IgD-negative memory B cell (primary cell): ENCODE results near the gene DAB1. TPM values are rescaled to one million over a fixed set of nuclear protein-coding genes. Genes with fewer than 3 reads are reported as not detected.
"Not testable (repeated sequence)": the region's sequence is repeated elsewhere in the genome, so short reads cannot be mapped to it uniquely, and the experiment has no call there.

Source experiments
- H3K27ac Mint-ChIP-seq, 3 donors: one replicate each; pipeline ENCODE4 v1.8.0; 2020 to 2022; ENCODE audit warnings: mild to moderate bottlenecking in 3 of 3, mixed read lengths in 3 of 3, moderate library complexity in 1 of 3
- H3K27me3 Mint-ChIP-seq: one replicate; pipeline ENCODE4 v1.8.0; 2021; ENCODE audit warnings: mixed read lengths
- H3K36me3 Mint-ChIP-seq: one replicate; pipeline ENCODE4 v1.8.0; 2020; ENCODE audit warnings: mild to moderate bottlenecking, mixed read lengths
- H3K4me1 Mint-ChIP-seq, 3 donors: one replicate each; pipeline ENCODE4 v1.8.0; 2020 to 2022; ENCODE audit warnings: mixed read lengths in 3 of 3, mild to moderate bottlenecking in 1 of 3
- H3K4me3 Mint-ChIP-seq, 4 donors: one replicate each; pipeline ENCODE4 v1.8.0; 2020 to 2022; ENCODE audit warnings: mild to moderate bottlenecking in 4 of 4, mixed read lengths in 4 of 4, moderate library complexity in 3 of 4
- H3K9me3 Mint-ChIP-seq, 3 donors: one replicate each; pipeline ENCODE4 v1.8.0; 2020 to 2021; ENCODE audit warnings: mixed read lengths in 3 of 3, mild to moderate bottlenecking in 1 of 3
- polyA plus RNA-seq: library from polyadenylated mRNA; unstranded; fragments of 300-500 nt; fragmentation: Illumina TruSeq; gene quantifications from one replicate; pipeline ENCODE4 v1.2.3, GENCODE V29; 2021

DAB1 gene
- polyA plus RNA-seq, 1 donor from 2014 or later = 0.08 TPM

- Mint-ChIP-seq H3K4me3 (no peak overlapping the region), H3K36me3 (no peaks in the 10 kb centered on the region), H3K9me3 (peaks cover 0 to 4% (median 0%) of the 10 kb centered on the region in 3 donors), H3K27ac (no peak overlapping the region), H3K27me3 (peaks cover 1% of the 10 kb centered on the region), H3K4me1 (no peaks in the 10 kb centered on the region)
These were observed 62.9 kb downstream of the DAB1 start for GRCh38 chr1:57360846-57361407.

GRCh38 chr1:57357462-57357861 lies 66.4 kb downstream of the DAB1 start:
- Mint-ChIP-seq H3K4me3 (peak overlapping the region in 1 of 4 donors; percentile 63), H3K27ac (no peak overlapping the region), H3K9me3 (peaks cover 2 to 11% (median 4%) of the 10 kb centered on the region in 3 donors), H3K36me3 (no peaks in the 10 kb centered on the region), H3K4me1 (no peaks in the 10 kb centered on the region), H3K27me3 (peaks cover 1% of the 10 kb centered on the region)

GRCh38 chr1:57353654-57354053 lies 70.2 kb downstream of the DAB1 start:
- H3K4me3 Mint-ChIP-seq = no peak overlapping the region
- H3K9me3 Mint-ChIP-seq = peaks cover 2 to 8% (median 4%) of the 10 kb centered on the region in 3 donors
- H3K27me3 Mint-ChIP-seq = peaks cover 4% of the 10 kb centered on the region
- H3K27ac Mint-ChIP-seq = no peak overlapping the region
- H3K36me3 Mint-ChIP-seq = no peaks in the 10 kb centered on the region
- H3K4me1 Mint-ChIP-seq = peaks cover 0 to 2% (median 0%) of the 10 kb centered on the region in 3 donors

GRCh38 chr1:57350610-57351009 lies 73.2 kb downstream of the DAB1 start:
- Mint-ChIP-seq H3K27me3 (peaks cover 5% of the 10 kb centered on the region), H3K4me3 (no peak overlapping the region), H3K27ac (no peak overlapping the region)

GRCh38 chr1:57348921-57349320 lies 74.9 kb downstream of the DAB1 start:
- Mint-ChIP-seq H3K27me3 (peaks cover 5% of the 10 kb centered on the region), H3K36me3 (no peaks in the 10 kb centered on the region), H3K27ac (no peak overlapping the region), H3K4me3 (no peak overlapping the region), H3K9me3 (peaks cover 0 to 5% (median 2%) of the 10 kb centered on the region in 3 donors), H3K4me1 (peaks cover 0 to 2% (median 0%) of the 10 kb centered on the region in 3 donors)

More at GRCh38 chr1:57350610-57351009, 73.2 kb downstream of the DAB1 start:
- Mint-ChIP-seq H3K9me3 (peaks cover 2 to 8% (median 4%) of the 10 kb centered on the region in 3 donors), H3K4me1 (peaks cover 0 to 2% (median 0%) of the 10 kb centered on the region in 3 donors), H3K36me3 (no peaks in the 10 kb centered on the region)

GRCh38 chr1:57345916-57346315 lies 77.9 kb downstream of the DAB1 start:
- Mint-ChIP-seq H3K4me3 (no peak overlapping the region), H3K27me3 (peaks cover 5% of the 10 kb centered on the region), H3K36me3 (no peaks in the 10 kb centered on the region), H3K4me1 (no peaks in the 10 kb centered on the region), H3K27ac (no peak overlapping the region), H3K9me3 (no peaks in the 10 kb centered on the region)

GRCh38 chr1:57344265-57344664 lies 79.6 kb downstream of the DAB1 start:
- peaks cover 7% of the 10 kb centered on the region for H3K27me3 Mint-ChIP-seq
- no peaks in the 10 kb centered on the region for H3K4me1 Mint-ChIP-seq
- no peak overlapping the region for H3K4me3 Mint-ChIP-seq
- H3K9me3 Mint-ChIP-seq = no peaks in the 10 kb centered on the region
- no peaks in the 10 kb centered on the region for H3K36me3 Mint-ChIP-seq
- no peak overlapping the region for H3K27ac Mint-ChIP-seq

GRCh38 chr1:57343298-57343915 lies 80.5 kb downstream of the DAB1 start:
- not testable (repeated sequence) for H3K27ac Mint-ChIP-seq, H3K4me3 Mint-ChIP-seq, H3K27me3 Mint-ChIP-seq, H3K4me1 Mint-ChIP-seq, H3K9me3 Mint-ChIP-seq, H3K36me3 Mint-ChIP-seq

GRCh38 chr1:57341721-57342120 lies 82.1 kb downstream of the DAB1 start:
- Mint-ChIP-seq H3K27ac (no peak overlapping the region), H3K36me3 (no peaks in the 10 kb centered on the region), H3K27me3 (peaks cover 4% of the 10 kb centered on the region)

GRCh38 chr1:57340334-57341070 lies 83.4 kb downstream of the DAB1 start:
- H3K4me1 Mint-ChIP-seq = no peaks in the 10 kb centered on the region
- no peak overlapping the region for H3K4me3 Mint-ChIP-seq
- H3K27ac Mint-ChIP-seq = no peak overlapping the region

More at GRCh38 chr1:57341721-57342120, 82.1 kb downstream of the DAB1 start:
- Mint-ChIP-seq H3K4me3 (no peak overlapping the region), H3K4me1 (no peaks in the 10 kb centered on the region), H3K9me3 (peaks cover 0 to 2% (median 0%) of the 10 kb centered on the region in 3 donors)

GRCh38 chr1:57337623-57338022 lies 86.2 kb downstream of the DAB1 start:
- no peak overlapping the region for H3K4me3 Mint-ChIP-seq
- no peaks in the 10 kb centered on the region for H3K4me1 Mint-ChIP-seq
- peaks cover 0 to 3% (median 1%) of the 10 kb centered on the region in 3 donors for H3K9me3 Mint-ChIP-seq
- peaks cover 4% of the 10 kb centered on the region for H3K27me3 Mint-ChIP-seq
- no peak overlapping the region for H3K27ac Mint-ChIP-seq
- H3K36me3 Mint-ChIP-seq = no peaks in the 10 kb centered on the region

More at GRCh38 chr1:57340334-57341070, 83.4 kb downstream of the DAB1 start:
- Mint-ChIP-seq H3K9me3 (peaks cover 0 to 3% (median 0%) of the 10 kb centered on the region in 3 donors), H3K36me3 (no peaks in the 10 kb centered on the region), H3K27me3 (peaks cover 4% of the 10 kb centered on the region)

GRCh38 chr1:57336793-57337192 lies 87.1 kb downstream of the DAB1 start:
- Mint-ChIP-seq H3K4me3 (no peak overlapping the region), H3K4me1 (no peaks in the 10 kb centered on the region), H3K36me3 (no peaks in the 10 kb centered on the region), H3K27me3 (peaks cover 4% of the 10 kb centered on the region), H3K9me3 (peaks cover under 1 to 3% (median 1%) of the 10 kb centered on the region in 3 donors), H3K27ac (no peak overlapping the region)

- Mint-ChIP-seq H3K4me1 (peaks cover 0 to 1% (median 0%) of the 10 kb centered on the region in 3 donors), H3K36me3 (no peaks in the 10 kb centered on the region), H3K4me3 (no peak overlapping the region), H3K27me3 (peaks cover 1% of the 10 kb centered on the region), H3K9me3 (peaks cover 1 to 4% (median 4%) of the 10 kb centered on the region in 3 donors), H3K27ac (no peak overlapping the region)
These were observed 92.2 kb downstream of the DAB1 start for GRCh38 chr1:57331620-57332019.

GRCh38 chr1:57329937-57330336 lies 93.9 kb downstream of the DAB1 start:
- H3K9me3 Mint-ChIP-seq = peaks cover 1 to 4% (median 3%) of the 10 kb centered on the region in 3 donors
- no peak overlapping the region for H3K27ac Mint-ChIP-seq
- H3K4me1 Mint-ChIP-seq = peaks cover 0 to 1% (median 0%) of the 10 kb centered on the region in 3 donors
- peaks cover 1% of the 10 kb centered on the region for H3K27me3 Mint-ChIP-seq
- H3K4me3 Mint-ChIP-seq = no peak overlapping the region
- H3K36me3 Mint-ChIP-seq = no peaks in the 10 kb centered on the region

GRCh38 chr1:57329001-57329527 lies 94.8 kb downstream of the DAB1 start:
- no peaks in the 10 kb centered on the region for H3K36me3 Mint-ChIP-seq
- peaks cover 1 to 4% (median 3%) of the 10 kb centered on the region in 3 donors for H3K9me3 Mint-ChIP-seq
- peak overlapping the region in 1 of 3 donors; percentile 13 for H3K27ac Mint-ChIP-seq
- H3K4me3 Mint-ChIP-seq = no peak overlapping the region
- H3K4me1 Mint-ChIP-seq = peaks cover 0 to 1% (median 0%) of the 10 kb centered on the region in 3 donors
- peaks cover 1% of the 10 kb centered on the region for H3K27me3 Mint-ChIP-seq
